Lower leg skin (tissue), 3 donors: ENCODE data around the gene PDZRN4.

Experiments used
- POLR2A ChIP-seq, 2 donors: fragments of 450-650 bp; IDR thresholded peaks; one replicate each; pipeline ENCODE4 v1.6.1; 2016 to 2017; ENCODE audit warnings: antibody characterized with exemption in 2 of 2, mild to moderate bottlenecking in 1 of 2, moderate library complexity in 1 of 2
- TF ChIP-seq, protein P1 (sequence below), 3 donors: fragments of 450-650 bp; IDR thresholded peaks; one replicate each; pipeline ENCODE4 v1.5.1; 2016; ENCODE audit warnings: antibody characterized with exemption in 3 of 3, mild to moderate bottlenecking in 3 of 3, moderate library complexity in 2 of 3

- TF ChIP-seq, protein P1, sequence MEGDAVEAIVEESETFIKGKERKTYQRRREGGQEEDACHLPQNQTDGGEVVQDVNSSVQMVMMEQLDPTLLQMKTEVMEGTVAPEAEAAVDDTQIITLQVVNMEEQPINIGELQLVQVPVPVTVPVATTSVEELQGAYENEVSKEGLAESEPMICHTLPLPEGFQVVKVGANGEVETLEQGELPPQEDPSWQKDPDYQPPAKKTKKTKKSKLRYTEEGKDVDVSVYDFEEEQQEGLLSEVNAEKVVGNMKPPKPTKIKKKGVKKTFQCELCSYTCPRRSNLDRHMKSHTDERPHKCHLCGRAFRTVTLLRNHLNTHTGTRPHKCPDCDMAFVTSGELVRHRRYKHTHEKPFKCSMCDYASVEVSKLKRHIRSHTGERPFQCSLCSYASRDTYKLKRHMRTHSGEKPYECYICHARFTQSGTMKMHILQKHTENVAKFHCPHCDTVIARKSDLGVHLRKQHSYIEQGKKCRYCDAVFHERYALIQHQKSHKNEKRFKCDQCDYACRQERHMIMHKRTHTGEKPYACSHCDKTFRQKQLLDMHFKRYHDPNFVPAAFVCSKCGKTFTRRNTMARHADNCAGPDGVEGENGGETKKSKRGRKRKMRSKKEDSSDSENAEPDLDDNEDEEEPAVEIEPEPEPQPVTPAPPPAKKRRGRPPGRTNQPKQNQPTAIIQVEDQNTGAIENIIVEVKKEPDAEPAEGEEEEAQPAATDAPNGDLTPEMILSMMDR (IDR thresholded peaks at IDR 0.05): no peak
- no peak for TF ChIP-seq POLR2A (IDR thresholded peaks at IDR 0.05)
These were observed 385.3 kb downstream of the PDZRN4 start for GRCh38 chr12:41573445-41573844.
